ENCODE results near the gene SDHC. TPM values are rescaled to one million over a fixed set of nuclear protein-coding genes. Genes with fewer than 3 reads are reported as not detected.
A peak's percentile ranks its signal among the peaks of the same experiment; 100 is the strongest.
"Not testable (repeated sequence)": the region's sequence is repeated elsewhere in the genome, so short reads cannot be mapped to it uniquely, and the experiment has no call there.

The SDHC gene
- total and polyA plus RNA-seq, 7 experiments from 2014 or later: 66.3 to 274 (median 108) TPM

DNA sequence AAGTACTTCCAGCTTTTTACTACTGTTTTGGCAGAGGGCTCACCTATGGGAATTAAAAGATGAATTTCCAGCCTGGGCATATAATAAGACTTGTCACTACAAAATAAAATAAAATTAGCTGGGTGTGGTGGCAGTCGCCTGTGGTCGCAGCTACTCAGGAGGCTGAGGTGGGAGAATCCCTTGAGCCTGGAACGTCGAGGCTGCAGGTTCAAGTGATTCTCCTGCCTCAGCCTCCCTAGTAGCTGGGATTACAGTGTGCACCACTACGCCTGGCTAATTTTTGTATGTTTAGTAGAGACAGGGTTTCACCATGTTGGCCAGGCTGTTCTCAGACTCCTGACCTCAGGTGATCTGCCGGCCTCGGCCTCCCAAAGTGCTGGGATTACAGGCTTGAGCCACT is 77.0 kb downstream of the SDHC start:
- H3K36me3 ChIP-seq (ENCODE audit: control insufficient read depth in 2 of 3, insufficient read depth in 3 of 3, low read length in 3 of 3); H3K27me3 ChIP-seq (ENCODE audit: control insufficient read depth in 2 of 2, insufficient read depth in 2 of 2, low read length in 2 of 2); H3K4me3 ChIP-seq (ENCODE audit: low read length); ATAC-seq; H3K4me1 ChIP-seq (ENCODE audit: control insufficient read depth in 2 of 2, insufficient read depth in 2 of 2, low read length in 2 of 2); H3K27me3 Mint-ChIP-seq; H3K9me3 Mint-ChIP-seq; DNase-seq; H3K9me3 ChIP-seq (ENCODE audit: control insufficient read depth in 2 of 3, low read length in 3 of 3); H3K36me3 Mint-ChIP-seq: not testable (repeated sequence)
- H3K4me3 Mint-ChIP-seq: peak overlapping the region; percentile 88 to 95 (median 92)
- ChIA-PET CTCF (interaction anchor here (0.6 to 1.2 kb wide), 3 partner anchors 9 to 691 kb away, joined by 3 to 4 read pairs (median 4); partner anchors contain the start of gene TOMM40L), POLR2A (interaction anchor here (0.7 to 4.3 kb wide), 7 partner anchors 10 to 1293 kb away, joined by 3 to 24 read pairs (median 8); partner anchors contain the start of genes CFAP126, IGSF8, SDHC and TOMM40L)
- H3K27ac ChIP-seq (ENCODE audit: low read depth, low read length): peak overlapping the region; percentile 93
- H3K27ac Mint-ChIP-seq: peak overlapping the region; percentile 49 to 99 (median 94)
- intact Hi-C loops (cut with micrococcal nuclease): loop anchor here (10.0 kb wide), 2 partner anchors 54 to 1466 kb away; partner anchors contain the start of gene TAGLN2 (in 1 of the 2)
- H3K4me1 Mint-ChIP-seq: peaks cover 0 to 49% (median 28%) of the 10 kb centered on the region in 7 donors

- Histone ChIP-seq H3K36me3 (ENCODE audit: control insufficient read depth in 2 of 3, insufficient read depth in 3 of 3, low read length in 3 of 3) (no peaks in the 10 kb centered on the region), H3K4me3 (ENCODE audit: low read length) (no peak overlapping the region), H3K27me3 (ENCODE audit: control insufficient read depth in 2 of 2, insufficient read depth in 2 of 2, low read length in 2 of 2) (no peaks in the 10 kb centered on the region), H3K27ac (ENCODE audit: low read depth, low read length) (no peak overlapping the region), H3K4me1 (ENCODE audit: control insufficient read depth in 2 of 2, insufficient read depth in 2 of 2, low read length in 2 of 2) (peaks cover 0 to 4% of the 10 kb centered on the region in 2 donors), H3K9me3 (ENCODE audit: control insufficient read depth in 2 of 3, low read length in 3 of 3) (no peaks in the 10 kb centered on the region)
- DNase-seq (no peak), ATAC-seq (no peak)
- intact Hi-C loops (cut with micrococcal nuclease): loop anchor here (10.0 kb wide), 2 partner anchors 53 to 1467 kb away; partner anchors contain the start of gene TAGLN2 (in 1 of the 2)
- H3K27me3 Mint-ChIP-seq: no peaks in the 10 kb centered on the region
- H3K4me3 Mint-ChIP-seq: peak overlapping the region in 3 of 10 donors; percentile 47 to 56 (median 47)
- ChIA-PET CTCF (interaction anchor here (0.7 kb wide), 1 partner anchor 10 kb away, joined by 4 read pairs; no protein-coding TSS in a partner anchor), POLR2A (interaction anchor here (1.5 to 4.3 kb wide), 3 partner anchors 9 to 86 kb away, joined by 18 to 24 read pairs (median 22); partner anchors contain the start of gene SDHC)
- H3K27ac Mint-ChIP-seq: peak overlapping the region in 5 of 9 donors; percentile 10 to 98 (median 58)
- H3K9me3 Mint-ChIP-seq: peaks cover 0 to 2% (median 0%) of the 10 kb centered on the region in 11 donors
- peaks cover 0 to 44% (median 23%) of the 10 kb centered on the region in 7 donors for H3K4me1 Mint-ChIP-seq
- peaks cover 0 to 5% (median 0%) of the 10 kb centered on the region in 5 donors for H3K36me3 Mint-ChIP-seq
Observed at GRCh38 chr1:161391611-161392010, 77.4 kb downstream of the SDHC start.

DNA sequence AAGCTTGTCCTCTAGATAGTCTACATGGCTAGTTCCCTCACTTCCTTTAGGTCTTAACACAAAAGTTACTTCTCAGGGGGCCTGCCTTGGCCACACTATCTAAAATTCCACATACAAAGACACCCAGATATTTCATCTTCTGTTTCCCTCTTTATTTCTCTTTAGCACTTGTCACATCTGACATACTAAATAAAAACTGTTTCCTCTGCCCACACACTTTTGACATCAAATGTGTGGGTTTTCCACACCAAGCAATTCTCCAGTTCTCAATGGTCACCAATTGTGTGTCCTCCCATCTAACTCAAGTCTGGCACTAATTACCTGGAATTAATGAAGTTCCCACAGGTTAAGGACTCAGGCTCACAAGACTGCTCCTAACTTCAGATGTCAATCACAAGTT is 79.0 kb downstream of the SDHC start:
- ATAC-seq (no peak), DNase-seq (no peak)
- Histone ChIP-seq H3K36me3 (ENCODE audit: control insufficient read depth in 2 of 3, insufficient read depth in 3 of 3, low read length in 3 of 3) (no peaks in the 10 kb centered on the region), H3K4me1 (ENCODE audit: control insufficient read depth in 2 of 2, insufficient read depth in 2 of 2, low read length in 2 of 2) (peaks cover 0 to 6% of the 10 kb centered on the region in 2 donors), H3K27ac (ENCODE audit: low read depth, low read length) (no peak overlapping the region), H3K9me3 (ENCODE audit: control insufficient read depth in 2 of 3, low read length in 3 of 3) (no peaks in the 10 kb centered on the region), H3K4me3 (ENCODE audit: low read length) (no peak overlapping the region), H3K27me3 (ENCODE audit: control insufficient read depth in 2 of 2, insufficient read depth in 2 of 2, low read length in 2 of 2) (no peaks in the 10 kb centered on the region)
- no peaks in the 10 kb centered on the region for H3K9me3 Mint-ChIP-seq
- no peak overlapping the region for H3K4me3 Mint-ChIP-seq
- no peaks in the 10 kb centered on the region for H3K27me3 Mint-ChIP-seq
- peaks cover 0 to 5% (median 0%) of the 10 kb centered on the region in 5 donors for H3K36me3 Mint-ChIP-seq
- peaks cover 0 to 32% (median 13%) of the 10 kb centered on the region in 7 donors for H3K4me1 Mint-ChIP-seq
- H3K27ac Mint-ChIP-seq: peak overlapping the region in 4 of 9 donors; percentile 14 to 45 (median 38)
- ChIA-PET POLR2A (interaction anchor here (0.9 kb wide), 1 partner anchor 335 kb away, joined by 3 read pairs; no protein-coding TSS in a partner anchor), CTCF (no interaction called here)
- intact Hi-C loops (cut with micrococcal nuclease): loop anchor here (10.0 kb wide), 2 partner anchors 52 to 1468 kb away; partner anchors contain the start of gene TAGLN2 (in 1 of the 2)

- CTCF ChIA-PET; H3K27me3 Mint-ChIP-seq; H3K27me3 ChIP-seq (ENCODE audit: control insufficient read depth in 2 of 2, insufficient read depth in 2 of 2, low read length in 2 of 2); H3K27ac ChIP-seq (ENCODE audit: low read depth, low read length); H3K9me3 ChIP-seq (ENCODE audit: control insufficient read depth in 2 of 3, low read length in 3 of 3); DNase-seq; ATAC-seq; H3K36me3 ChIP-seq (ENCODE audit: control insufficient read depth in 2 of 3, insufficient read depth in 3 of 3, low read length in 3 of 3); H3K4me3 ChIP-seq (ENCODE audit: low read length): not testable (repeated sequence)
- POLR2A ChIA-PET: interaction anchor here (1.1 kb wide), 1 partner anchor 127 kb away, joined by 3 read pairs; the partner anchor contains the start of gene HSPA6
- Mint-ChIP-seq H3K27ac (peak overlapping the region in 4 of 9 donors; percentile 17 to 63 (median 36)), H3K9me3 (peaks cover 0 to 12% (median 0%) of the 10 kb centered on the region in 11 donors), H3K36me3 (peaks cover 4 to 13% (median 9%) of the 10 kb centered on the region in 5 donors), H3K4me3 (peak overlapping the region in 2 of 10 donors; percentile 3 to 20), H3K4me1 (peaks cover 14 to 37% (median 28%) of the 10 kb centered on the region in 7 donors)
- peaks cover 11 to 13% of the 10 kb centered on the region in 2 donors for H3K4me1 ChIP-seq (ENCODE audit: control insufficient read depth in 2 of 2, insufficient read depth in 2 of 2, low read length in 2 of 2)
- intact Hi-C loops (cut with micrococcal nuclease): loop anchor here (5.0 to 10.0 kb wide), 4 partner anchors 48 to 1472 kb away; partner anchors contain the start of gene TAGLN2 (in 1 of the 2)
Observed at GRCh38 chr1:161397038-161397437, 82.9 kb downstream of the SDHC start.

DNA sequence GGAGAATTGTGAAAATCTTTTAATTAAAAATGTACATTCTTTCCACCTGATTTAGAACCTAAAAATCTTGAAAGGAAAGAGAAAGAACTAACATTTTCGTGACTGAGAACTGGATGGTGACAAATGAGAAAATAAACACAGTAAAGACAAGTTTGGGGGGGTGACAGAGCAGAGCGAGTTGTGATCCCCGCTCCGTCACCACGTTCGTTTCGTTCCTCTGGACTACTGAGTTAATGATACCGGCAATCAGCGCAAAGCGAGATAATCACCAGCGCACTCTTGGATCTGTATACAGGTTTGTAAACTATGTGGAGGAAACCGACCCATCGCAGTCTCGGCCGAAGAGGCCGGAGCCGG is 84.7 kb downstream of the SDHC start:
- CTCF ChIA-PET: no interaction called here
- Mint-ChIP-seq H3K27ac (peak overlapping the region; percentile 99 to 100 (median 99)), H3K27me3 (peaks cover 4 to 13% (median 7%) of the 10 kb centered on the region in 5 donors), H3K4me1 (peaks cover 19 to 37% (median 27%) of the 10 kb centered on the region in 7 donors), H3K9me3 (peaks cover 0 to 12% (median 3%) of the 10 kb centered on the region in 11 donors), H3K4me3 (peak overlapping the region; percentile 93 to 99 (median 96)), H3K36me3 (peaks cover 9 to 16% (median 13%) of the 10 kb centered on the region in 5 donors)
- peak; percentile 28 for ATAC-seq
- POLR2A ChIA-PET: no interaction called here
- H3K27me3 ChIP-seq (ENCODE audit: control insufficient read depth in 2 of 2, insufficient read depth in 2 of 2, low read length in 2 of 2): no peaks in the 10 kb centered on the region
- no peak for DNase-seq
- peak overlapping the region; percentile 92 for H3K27ac ChIP-seq (ENCODE audit: low read depth, low read length)
- no peaks in the 10 kb centered on the region for H3K9me3 ChIP-seq (ENCODE audit: control insufficient read depth in 2 of 3, low read length in 3 of 3)
- intact Hi-C loops (cut with micrococcal nuclease): loop anchor here (1.0 to 10.0 kb wide), 6 partner anchors 9 to 1474 kb away; partner anchors contain the start of gene TAGLN2 (in 1 of the 2)
- H3K4me1 ChIP-seq (ENCODE audit: control insufficient read depth in 2 of 2, insufficient read depth in 2 of 2, low read length in 2 of 2): peaks cover 11 to 13% of the 10 kb centered on the region in 2 donors
- peaks cover 0 to 6% (median 0%) of the 10 kb centered on the region in 3 experiments for H3K36me3 ChIP-seq (ENCODE audit: control insufficient read depth in 2 of 3, insufficient read depth in 3 of 3, low read length in 3 of 3)
- H3K4me3 ChIP-seq (ENCODE audit: low read length): peak overlapping the region; percentile 91

DNA sequence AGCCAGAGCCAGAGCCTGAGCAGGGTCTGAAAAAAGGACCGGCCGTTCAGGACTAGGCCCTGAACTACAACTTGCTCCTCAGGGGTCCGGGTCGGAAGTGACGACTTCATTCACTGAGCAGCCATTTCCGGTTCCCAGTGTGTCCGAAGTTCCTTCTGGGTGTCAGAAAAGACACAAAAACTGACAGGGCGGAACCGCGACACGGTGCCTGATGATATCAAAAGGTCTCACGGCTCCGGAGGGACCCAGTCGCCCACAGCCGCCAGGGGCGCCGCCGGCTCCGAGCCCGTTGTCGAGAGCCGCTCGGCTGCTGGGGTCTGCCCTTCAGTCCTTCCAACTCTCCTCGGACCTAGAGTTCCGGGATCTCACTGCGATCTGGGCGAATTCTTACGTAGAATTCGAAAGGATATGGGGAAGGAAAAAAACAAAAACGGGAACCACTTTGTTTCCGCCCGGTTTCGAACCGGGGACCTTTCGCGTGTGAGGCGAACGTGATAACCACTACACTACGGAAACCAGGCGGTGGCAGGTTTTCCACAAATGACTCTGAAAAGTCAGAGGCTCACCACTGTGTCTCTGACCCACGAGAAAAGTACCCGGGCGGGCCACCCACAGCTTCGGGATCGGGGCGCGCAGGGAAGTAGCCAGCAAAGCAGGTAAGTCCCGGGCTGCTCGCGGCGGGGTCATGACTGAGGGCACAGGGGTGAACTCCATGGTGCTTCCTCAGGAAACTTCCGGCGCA is 85.2 kb downstream of the SDHC start:
- peaks cover 5 to 17% (median 11%) of the 10 kb centered on the region in 5 donors for H3K27me3 Mint-ChIP-seq
- DNase-seq: peak; percentile 87 to 97 (median 93)
- Histone ChIP-seq H3K4me1 (ENCODE audit: control insufficient read depth in 2 of 2, insufficient read depth in 2 of 2, low read length in 2 of 2) (peaks cover 11 to 13% of the 10 kb centered on the region in 2 donors), H3K4me3 (ENCODE audit: low read length) (peak overlapping the region; percentile 91), H3K27me3 (ENCODE audit: control insufficient read depth in 2 of 2, insufficient read depth in 2 of 2, low read length in 2 of 2) (no peaks in the 10 kb centered on the region), H3K27ac (ENCODE audit: low read depth, low read length) (peak overlapping the region; percentile 92), H3K9me3 (ENCODE audit: control insufficient read depth in 2 of 3, low read length in 3 of 3) (no peaks in the 10 kb centered on the region), H3K36me3 (ENCODE audit: control insufficient read depth in 2 of 3, insufficient read depth in 3 of 3, low read length in 3 of 3) (peaks cover 0 to 6% (median 0%) of the 10 kb centered on the region in 3 experiments)
- ChIA-PET POLR2A (interaction anchor here (0.6 to 3.1 kb wide), 5 partner anchors 9 to 188 kb away, joined by 3 to 18 read pairs (median 4); no protein-coding TSS in a partner anchor), CTCF (interaction anchor here (1.4 kb wide), 1 partner anchor 17 kb away, joined by 6 read pairs; no protein-coding TSS in a partner anchor)
- intact Hi-C loops (cut with micrococcal nuclease): loop anchor here (1.0 to 10.0 kb wide), 6 partner anchors 9 to 1475 kb away; partner anchors contain the start of gene TAGLN2 (in 1 of the 2)
- peaks cover 5 to 22% (median 13%) of the 10 kb centered on the region in 5 donors for H3K36me3 Mint-ChIP-seq
- H3K4me1 Mint-ChIP-seq: peaks cover 23 to 42% (median 31%) of the 10 kb centered on the region in 7 donors
- peak overlapping the region; percentile 99 to 100 (median 99) for H3K27ac Mint-ChIP-seq
- H3K9me3 Mint-ChIP-seq: peaks cover 0 to 15% (median 5%) of the 10 kb centered on the region in 11 donors
- H3K4me3 Mint-ChIP-seq: peak overlapping the region; percentile 93 to 99 (median 96)
- peak; percentile 87 for ATAC-seq
